IMR-90 (cell line): ENCODE measurements around the gene HMCN1. TPM values are rescaled to one million over a fixed set of nuclear protein-coding genes. Genes with fewer than 3 reads are reported as not detected.

Experiments
- ATAC-seq: fragments of 200-7000 bp; cut with Tn5 transposase; 2 replicates; pipeline ENCODE4 v1.9.1; 2020; ENCODE audit warnings: low read depth, mild to moderate bottlenecking, moderate library complexity
- BruUV-seq: library from RNA; stranded (reverse); fragments of 400-500 nt; replicated peaks from 2 replicates; lab custom pipeline; 2021; lab: Mats Ljungman, UMichigan
- CTCF ChIA-PET: fragments of 300-600 bp; formaldehyde crosslinking; extraction: SDS; loops from one replicate; lab custom pipeline; 2021; ENCODE audit warnings: antibody characterized with exemption; lab: Yijun Ruan, JAX
- POLR2A ChIA-PET: fragments of 300-600 bp; sonication (Branson Sonifier 250); formaldehyde crosslinking; loops from one replicate; lab custom pipeline; 2022; ENCODE audit warnings: antibody characterized with exemption; ENCODE audit not compliant: unreplicated experiment; lab: Charles Lee
- DNase-seq: peaks from one replicate; pipeline ENCODE4 v3.0.0; 2013
- H2AFZ ChIP-seq: replicated peaks from 2 replicates; pipeline ENCODE3; 2013; ENCODE audit warnings: low read length, mild to moderate bottlenecking; ENCODE audit not compliant: poor library complexity
- H2AK5ac ChIP-seq: 2 replicates; pipeline ENCODE4 v1.6.1; 2013; ENCODE audit warnings: low read depth, low read length, inconsistent platforms
- H2AK9ac ChIP-seq: replicated peaks from 2 replicates; pipeline ENCODE3; 2013; ENCODE audit warnings: mild to moderate bottlenecking, low read depth, low read length, moderate library complexity; ENCODE audit not compliant: poor library complexity
- H2BK120ac ChIP-seq: 2 replicates; pipeline ENCODE4 v1.6.1; 2013; ENCODE audit warnings: low read depth, low read length, inconsistent platforms
- H2BK15ac ChIP-seq: 3 replicates; pipeline ENCODE4 v1.6.1; 2013; ENCODE audit warnings: low read depth, low read length, inconsistent platforms
- H2BK20ac ChIP-seq: 2 replicates; pipeline ENCODE4 v1.6.1; 2013; ENCODE audit warnings: low read depth, mild to moderate bottlenecking, inconsistent platforms, low read length, moderate library complexity
- H2BK5ac ChIP-seq: 2 replicates; pipeline ENCODE4 v1.6.1; 2013; ENCODE audit warnings: mild to moderate bottlenecking, low read depth, low read length, inconsistent platforms; ENCODE audit not compliant: poor library complexity, severe bottlenecking
- H3K14ac ChIP-seq: replicated peaks from 2 replicates; pipeline ENCODE4 v1.6.1; 2013; ENCODE audit warnings: low read depth, low read length, inconsistent platforms
- H3K18ac ChIP-seq: 2 replicates; pipeline ENCODE4 v1.6.1; 2013; ENCODE audit warnings: low read depth, low read length, control low read depth
- H3K23ac ChIP-seq: 2 replicates; pipeline ENCODE4 v1.6.1; 2013; ENCODE audit warnings: low read depth, low read length, inconsistent platforms
- H3K27ac ChIP-seq: 2 replicates; pipeline ENCODE4 v1.5.1; 2013; ENCODE audit warnings: mild to moderate bottlenecking, control low read depth, low read length; ENCODE audit not compliant: insufficient read depth
- H3K27me3 ChIP-seq: 2 replicates; pipeline ENCODE4 v1.6.1; 2013; ENCODE audit warnings: low read length; ENCODE audit not compliant: control insufficient read depth, insufficient read depth
- H3K36me3 ChIP-seq: 2 replicates; pipeline ENCODE4 v1.6.1; 2013; ENCODE audit warnings: low read length, mixed read lengths; ENCODE audit not compliant: control insufficient read depth, insufficient read depth
- H3K4ac ChIP-seq: 2 replicates; pipeline ENCODE4 v1.6.1; 2013; ENCODE audit warnings: low read depth, low read length, inconsistent platforms
- H3K4me1 ChIP-seq: 2 replicates; pipeline ENCODE4 v1.6.1; 2013; ENCODE audit warnings: low read length, mixed read lengths; ENCODE audit not compliant: control insufficient read depth, insufficient read depth
- H3K4me2 ChIP-seq: 2 replicates; pipeline ENCODE4 v1.6.1; 2013; ENCODE audit warnings: low read depth, mild to moderate bottlenecking, control low read depth, low read length, moderate library complexity
- H3K4me3 ChIP-seq: 2 replicates; pipeline ENCODE4 v1.5.1; 2013; ENCODE audit warnings: low read depth, mild to moderate bottlenecking, control low read depth, low read length, moderate library complexity; ENCODE audit not compliant: insufficient read depth
- H3K56ac ChIP-seq: 2 replicates; pipeline ENCODE4 v1.6.1; 2013; ENCODE audit warnings: low read length, inconsistent platforms; ENCODE audit not compliant: insufficient read depth; ENCODE audit errors: extremely low read depth
- H3K79me1 ChIP-seq, 2 experiments: 2 replicates each; pipeline ENCODE4 v1.6.1; 2013; ENCODE audit warnings: low read length in 2 of 2, inconsistent platforms in 1 of 2, low read depth in 1 of 2
- H3K9ac ChIP-seq: 2 replicates; pipeline ENCODE4 v1.6.1; 2013; ENCODE audit warnings: low read depth, low read length, control low read depth
- H3K9me1 ChIP-seq: 2 replicates; pipeline ENCODE4 v1.6.1; 2013; ENCODE audit warnings: low read length, inconsistent platforms; ENCODE audit not compliant: insufficient read depth
- H3K9me3 ChIP-seq: 2 replicates; pipeline ENCODE4 v1.6.1; 2013; ENCODE audit warnings: low read length; ENCODE audit not compliant: control insufficient read depth, insufficient read depth
- H4K20me1 ChIP-seq: 2 replicates; pipeline ENCODE4 v1.6.1; 2013; ENCODE audit warnings: low read length, inconsistent platforms; ENCODE audit not compliant: insufficient read depth
- H4K5ac ChIP-seq: 2 replicates; pipeline ENCODE4 v1.6.1; 2013; ENCODE audit warnings: mild to moderate bottlenecking, low read depth, low read length, control low read depth
- H4K8ac ChIP-seq, 2 experiments: 2 replicates each; pipeline ENCODE4 v1.6.1; 2013; ENCODE audit warnings: low read depth in 2 of 2, low read length in 2 of 2, control low read depth in 1 of 2, inconsistent platforms in 1 of 2
- H4K91ac ChIP-seq: 2 replicates; pipeline ENCODE4 v1.6.1; 2013; ENCODE audit warnings: low read depth, low read length, inconsistent platforms; ENCODE audit not compliant: insufficient read depth
- BHLHE40 ChIP-seq: fragments of 150-350 bp; IDR thresholded peaks from 2 replicates; pipeline ENCODE4 v1.6.1; 2016; ENCODE audit warnings: mild to moderate bottlenecking, low read depth, low read length
- CEBPB ChIP-seq: IDR thresholded peaks from 2 replicates; pipeline ENCODE4 v1.6.1; 2012; ENCODE audit warnings: low read depth, low read length, improper control_type of control experiment
- CHD1 ChIP-seq: IDR thresholded peaks from 2 replicates; pipeline ENCODE4 v1.6.1; 2012; ENCODE audit warnings: low read depth, low read length, improper control_type of control experiment
- FOS ChIP-seq: fragments of 150-350 bp; IDR thresholded peaks from 2 replicates; pipeline ENCODE4 v1.6.1; 2016; ENCODE audit warnings: low read depth, low read length
- MAFK ChIP-seq: IDR thresholded peaks from 2 replicates; pipeline ENCODE4 v1.6.1; 2012; ENCODE audit warnings: low read depth, low read length, improper control_type of control experiment
- MAZ ChIP-seq: IDR thresholded peaks from 2 replicates; pipeline ENCODE4 v1.6.1; 2012; ENCODE audit warnings: low read depth, mild to moderate bottlenecking, low read length, improper control_type of control experiment, moderate library complexity, borderline replicate concordance
- MXI1 ChIP-seq: IDR thresholded peaks from 2 replicates; pipeline ENCODE4 v1.6.1; 2012; ENCODE audit warnings: low read depth, mild to moderate bottlenecking, low read length, moderate library complexity, borderline replicate concordance
- NFE2L2 ChIP-seq: fragments of 150-350 bp; IDR thresholded peaks from 2 replicates; pipeline ENCODE4 v1.6.1; 2016; ENCODE audit warnings: low read depth, mild to moderate bottlenecking, low read length
- POLR2A ChIP-seq: IDR thresholded peaks from 2 replicates; pipeline ENCODE4 v1.6.1; 2012; ENCODE audit warnings: mild to moderate bottlenecking, low read depth, low read length
- RAD21 ChIP-seq: IDR thresholded peaks from 2 replicates; pipeline ENCODE4 v1.6.1; 2012; ENCODE audit warnings: low read length, improper control_type of control experiment
- RCOR1 ChIP-seq: IDR thresholded peaks from 2 replicates; pipeline ENCODE4 v1.6.1; 2012; ENCODE audit warnings: mild to moderate bottlenecking, low read length, improper control_type of control experiment; ENCODE audit not compliant: insufficient replicate concordance
- RFX5 ChIP-seq: IDR thresholded peaks from 2 replicates; pipeline ENCODE4 v1.8.0; 2012; ENCODE audit warnings: low read depth, mild to moderate bottlenecking, low read length, moderate library complexity
- SMC3 ChIP-seq: fragments of 150-350 bp; IDR thresholded peaks from 2 replicates; pipeline ENCODE4 v1.6.1; 2016; ENCODE audit warnings: low read depth, mild to moderate bottlenecking, antibody characterized with exemption, low read length, moderate library complexity
- WGBS, 2 experiments: methylation state at CpG; one replicate each; pipeline versions ENCODE4 v1.1.5 to v1.1.7; 2013; ENCODE audit warnings: missing lambda C conversion rate in 2 of 2; ENCODE audit not compliant: insufficient read length in 1 of 2; ENCODE audit errors: extremely low coverage in 2 of 2; 5-methylcytosine and 5-hydroxymethylcytosine counted together
- dilution Hi-C: fragments of 300-500 bp; cut with HindIII; formaldehyde crosslinking; loops from one replicate; pipeline ENCODE4 v1.14.3; 2018; ENCODE audit warnings: low sequenced_read_pairs; ENCODE audit not compliant: unreplicated experiment
- in situ Hi-C: fragments of 300-500 bp; cut with MboI; formaldehyde crosslinking; loops from 3 replicates; pipeline ENCODE4 v1.14.3; 2019; ENCODE audit warnings: low sequenced_read_pairs, inconsistent platforms, mixed read lengths
- intact Hi-C: fragments of 100-400 bp; cut with micrococcal nuclease; formaldehyde crosslinking; loops from 2 replicates; pipeline ENCODE4 v1.10.0; 2022
- polyA plus RNA-seq, 3 experiments: library from polyadenylated mRNA; depleted of rRNA; stranded (reverse); fragments of >200 nt; gene quantifications; 2 replicates each; pipeline ENCODE4 v1.2.3, GENCODE V29; 2012; ENCODE audit warnings: low replicate concordance in 1 of 3
- total RNA-seq: library from RNA; depleted of rRNA; stranded (reverse); fragments of >200 nt; gene quantifications from 2 replicates; pipeline ENCODE4 v1.2.3, GENCODE V29; 2012
- TF ChIP-seq, protein P1 (sequence below): conservative IDR thresholded peaks from 2 replicates; pipeline ENCODE4 v1.5.1; 2012; ENCODE audit warnings: mild to moderate bottlenecking, low read depth, low read length, improper control_type of control experiment
- TF ChIP-seq, protein P2 (sequence below): fragments of 150-350 bp; IDR thresholded peaks from 2 replicates; pipeline ENCODE4 v1.6.1; 2017; ENCODE audit warnings: mild to moderate bottlenecking, antibody characterized with exemption, low read length, low read depth
- TF ChIP-seq, protein P3 (sequence below): fragments of 150-350 bp; IDR thresholded peaks from 2 replicates; pipeline ENCODE4 v1.6.1; 2016; ENCODE audit warnings: low read depth, mild to moderate bottlenecking, low read length, moderate library complexity, borderline replicate concordance

The HMCN1 gene
- total and polyA plus RNA-seq, 2 of the 4 experiments (the other 2 are of a cell fraction): 6.1 to 11.7 TPM

DNA sequence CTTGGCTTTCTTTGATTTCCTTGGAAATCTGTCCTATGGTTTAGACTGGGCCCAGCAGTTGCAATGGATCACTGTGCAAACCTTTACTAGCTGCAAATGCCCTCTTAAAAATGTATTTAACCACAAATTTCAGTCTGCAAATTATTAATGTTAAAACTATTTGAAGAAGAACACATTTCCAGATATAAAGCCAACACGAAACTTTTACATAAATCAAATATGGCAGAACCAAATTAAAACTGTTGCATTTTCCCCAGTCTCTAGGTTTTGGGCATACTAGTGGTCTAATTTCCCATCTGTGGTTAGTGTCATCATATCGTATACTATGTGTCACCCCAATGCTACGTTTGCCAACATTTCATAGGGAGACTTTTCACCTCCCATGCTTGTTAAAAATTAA, 52.3 kb downstream of the HMCN1 start:
- in situ Hi-C loops: no loop called here
- no peak overlapping the region for H3K4me3 ChIP-seq

More for the DNA sequence above, 52.3 kb downstream of the HMCN1 start:
- TF ChIP-seq SMC3 (no peak), CEBPB (no peak), RCOR1 (no peak), POLR2A (no peak), MAFK (no peak), CHD1 (no peak), MAZ (no peak), BHLHE40 (no peak), RFX5 (no peak), NFE2L2 (no peak), RAD21 (no peak), MXI1 (no peak), FOS (no peak)
- TF ChIP-seq, protein P1, sequence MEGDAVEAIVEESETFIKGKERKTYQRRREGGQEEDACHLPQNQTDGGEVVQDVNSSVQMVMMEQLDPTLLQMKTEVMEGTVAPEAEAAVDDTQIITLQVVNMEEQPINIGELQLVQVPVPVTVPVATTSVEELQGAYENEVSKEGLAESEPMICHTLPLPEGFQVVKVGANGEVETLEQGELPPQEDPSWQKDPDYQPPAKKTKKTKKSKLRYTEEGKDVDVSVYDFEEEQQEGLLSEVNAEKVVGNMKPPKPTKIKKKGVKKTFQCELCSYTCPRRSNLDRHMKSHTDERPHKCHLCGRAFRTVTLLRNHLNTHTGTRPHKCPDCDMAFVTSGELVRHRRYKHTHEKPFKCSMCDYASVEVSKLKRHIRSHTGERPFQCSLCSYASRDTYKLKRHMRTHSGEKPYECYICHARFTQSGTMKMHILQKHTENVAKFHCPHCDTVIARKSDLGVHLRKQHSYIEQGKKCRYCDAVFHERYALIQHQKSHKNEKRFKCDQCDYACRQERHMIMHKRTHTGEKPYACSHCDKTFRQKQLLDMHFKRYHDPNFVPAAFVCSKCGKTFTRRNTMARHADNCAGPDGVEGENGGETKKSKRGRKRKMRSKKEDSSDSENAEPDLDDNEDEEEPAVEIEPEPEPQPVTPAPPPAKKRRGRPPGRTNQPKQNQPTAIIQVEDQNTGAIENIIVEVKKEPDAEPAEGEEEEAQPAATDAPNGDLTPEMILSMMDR: no peak
- TF ChIP-seq, protein P2, sequence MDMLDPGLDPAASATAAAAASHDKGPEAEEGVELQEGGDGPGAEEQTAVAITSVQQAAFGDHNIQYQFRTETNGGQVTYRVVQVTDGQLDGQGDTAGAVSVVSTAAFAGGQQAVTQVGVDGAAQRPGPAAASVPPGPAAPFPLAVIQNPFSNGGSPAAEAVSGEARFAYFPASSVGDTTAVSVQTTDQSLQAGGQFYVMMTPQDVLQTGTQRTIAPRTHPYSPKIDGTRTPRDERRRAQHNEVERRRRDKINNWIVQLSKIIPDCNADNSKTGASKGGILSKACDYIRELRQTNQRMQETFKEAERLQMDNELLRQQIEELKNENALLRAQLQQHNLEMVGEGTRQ: no peak
- TF ChIP-seq, protein P3, sequence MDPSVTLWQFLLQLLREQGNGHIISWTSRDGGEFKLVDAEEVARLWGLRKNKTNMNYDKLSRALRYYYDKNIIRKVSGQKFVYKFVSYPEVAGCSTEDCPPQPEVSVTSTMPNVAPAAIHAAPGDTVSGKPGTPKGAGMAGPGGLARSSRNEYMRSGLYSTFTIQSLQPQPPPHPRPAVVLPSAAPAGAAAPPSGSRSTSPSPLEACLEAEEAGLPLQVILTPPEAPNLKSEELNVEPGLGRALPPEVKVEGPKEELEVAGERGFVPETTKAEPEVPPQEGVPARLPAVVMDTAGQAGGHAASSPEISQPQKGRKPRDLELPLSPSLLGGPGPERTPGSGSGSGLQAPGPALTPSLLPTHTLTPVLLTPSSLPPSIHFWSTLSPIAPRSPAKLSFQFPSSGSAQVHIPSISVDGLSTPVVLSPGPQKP: no peak
- BruUV-seq: no TSS peak
- H3K56ac ChIP-seq: no peak overlapping the region
- H3K4me1 ChIP-seq: peaks cover 2% of the 10 kb centered on the region; the same call in 1 of the 2 replicates
- H3K14ac ChIP-seq: 0 out of 2 replicates have a peak overlapping the region, but pooled peaks have one; percentile 11
- no peak overlapping the region for H2BK120ac ChIP-seq
- ChIA-PET POLR2A (no interaction called here), CTCF (interaction anchor here (2.2 kb wide), 1 partner anchor 66 kb away, joined by 5 read pairs; no protein-coding TSS in a partner anchor)
- no peak overlapping the region for H2AK9ac ChIP-seq
- no peak overlapping the region for H2AK5ac ChIP-seq
- H2AFZ ChIP-seq: no peak overlapping the region
- no peak overlapping the region for H3K23ac ChIP-seq
- no peaks in the 10 kb centered on the region for H3K9me1 ChIP-seq
- no peak overlapping the region for H3K9ac ChIP-seq
- no peaks in the 10 kb centered on the region for H4K20me1 ChIP-seq
- no peaks in the 10 kb centered on the region; the same call in 1 of the 2 replicates for H3K9me3 ChIP-seq
- no peaks in the 10 kb centered on the region for H3K79me1 ChIP-seq
- H3K36me3 ChIP-seq: no peaks in the 10 kb centered on the region
- dilution Hi-C loops (no loop called here), intact Hi-C loops (no loop called here)
- H3K27ac ChIP-seq: no peak overlapping the region
- no peak; the same call in 1 of the 2 replicates for ATAC-seq
- no peak overlapping the region for H3K4me2 ChIP-seq
- H2BK5ac ChIP-seq: no peak overlapping the region
- no peak overlapping the region for H2BK20ac ChIP-seq
- H3K27me3 ChIP-seq: no peaks in the 10 kb centered on the region
- no CpG with 5 or more reads among the region's 3 CpGs for WGBS, 2 experiments
- H2BK15ac ChIP-seq: no peak overlapping the region
- no peak overlapping the region for H4K91ac ChIP-seq
- no peak overlapping the region for H4K8ac ChIP-seq
- no peak overlapping the region for H4K5ac ChIP-seq
- no peak overlapping the region for H3K4ac ChIP-seq
- H3K18ac ChIP-seq: no peak overlapping the region
- DNase-seq: peak; percentile 38
